LoVo (cell line): ENCODE data around the gene FNIP2.
"Not testable (repeated sequence)": the region's sequence is repeated elsewhere in the genome, so short reads cannot be mapped to it uniquely, and the experiment has no call there.

ENCODE experiments used
- DNase-seq: peaks from one replicate; pipeline ENCODE4 v3.0.0-alpha.2; 2016; ENCODE audit warnings: low spot score

Gene FNIP2

GRCh38 chr4:158793430-158793829 is 24.6 kb downstream of the FNIP2 start:
- not testable (repeated sequence) for DNase-seq

DNA sequence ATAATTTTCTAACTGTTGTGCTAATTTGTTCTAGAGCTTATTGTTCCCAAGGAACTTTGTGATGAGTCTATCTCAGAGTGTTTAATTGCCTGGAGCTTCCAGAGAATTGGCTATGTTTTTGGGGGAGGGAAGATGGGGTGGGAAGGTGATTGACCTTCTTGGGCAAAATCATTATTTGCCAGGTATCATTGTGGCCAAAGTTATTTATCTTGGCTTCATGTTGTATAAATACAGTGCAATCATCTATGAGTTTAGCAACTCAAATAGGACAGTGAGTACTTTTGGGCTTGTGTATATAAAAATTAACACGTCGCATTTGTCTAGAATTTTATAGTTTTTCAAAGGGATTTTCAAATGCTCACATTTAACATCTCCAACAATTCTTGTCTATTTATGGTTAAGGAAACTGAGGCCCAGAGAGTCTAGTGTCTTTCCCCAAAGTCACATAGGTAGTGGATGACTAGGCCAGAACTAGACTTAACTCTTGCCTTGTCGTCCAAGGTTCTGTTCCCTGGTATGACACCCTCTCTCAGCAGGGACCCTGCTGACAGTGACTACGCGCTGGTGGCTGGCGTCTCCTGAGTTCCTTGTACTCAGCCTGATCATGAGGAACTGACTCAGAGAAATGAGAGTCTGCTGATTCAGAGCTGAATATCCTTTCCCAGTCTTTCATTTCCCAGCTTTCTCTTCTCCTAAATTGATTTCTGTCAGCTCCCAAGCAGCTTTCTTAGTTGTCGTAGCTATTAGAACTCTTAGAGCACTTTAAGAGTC is 27.7 kb downstream of the FNIP2 start:
- DNase-seq: no peak

- DNase-seq: no peak
Observed at GRCh38 chr4:158798062-158798461, 29.2 kb downstream of the FNIP2 start.

- DNase-seq: no peak
Observed at GRCh38 chr4:158799013-158799770, 30.4 kb downstream of the FNIP2 start.

DNA sequence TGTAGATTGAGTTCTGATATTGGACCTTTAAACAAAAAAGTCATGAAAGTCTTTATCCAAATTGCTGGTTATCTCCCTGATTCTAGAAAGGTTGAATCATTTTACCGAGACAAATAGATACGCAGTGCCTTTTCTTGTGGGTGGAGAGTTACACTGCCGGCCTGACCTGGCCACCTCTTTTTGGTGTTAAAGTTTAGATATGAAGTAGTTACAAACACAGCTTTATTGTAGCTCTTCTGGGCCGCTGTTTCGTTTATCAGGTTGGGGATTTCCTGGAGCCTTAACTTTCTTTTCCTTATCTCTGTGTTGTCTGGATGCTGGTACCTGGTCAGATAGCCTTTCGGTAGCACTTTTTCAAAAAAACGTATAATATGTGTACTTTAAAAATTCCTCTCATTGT is 31.0 kb downstream of the FNIP2 start:
- no peak for DNase-seq

DNA sequence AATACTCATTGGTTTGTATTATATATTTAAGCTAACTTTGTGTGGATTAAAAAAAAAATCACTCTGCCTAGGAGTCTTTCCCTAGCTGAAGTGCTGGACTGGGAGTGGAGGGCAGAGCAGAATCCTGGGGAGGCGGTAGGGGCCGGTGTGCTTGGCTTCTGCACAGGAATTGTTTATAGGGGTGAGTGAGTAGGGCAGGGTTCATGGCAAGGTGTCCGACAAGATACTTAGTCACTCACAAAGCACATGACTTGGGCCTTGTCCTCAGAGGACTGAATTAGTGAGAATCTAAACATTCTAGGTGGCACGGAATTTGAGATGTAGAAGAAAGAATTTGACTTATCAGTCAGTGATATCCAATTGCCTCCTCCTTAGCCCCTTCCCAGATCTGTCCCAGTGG is 32.2 kb downstream of the FNIP2 start:
- DNase-seq: peak; percentile 58

DNA sequence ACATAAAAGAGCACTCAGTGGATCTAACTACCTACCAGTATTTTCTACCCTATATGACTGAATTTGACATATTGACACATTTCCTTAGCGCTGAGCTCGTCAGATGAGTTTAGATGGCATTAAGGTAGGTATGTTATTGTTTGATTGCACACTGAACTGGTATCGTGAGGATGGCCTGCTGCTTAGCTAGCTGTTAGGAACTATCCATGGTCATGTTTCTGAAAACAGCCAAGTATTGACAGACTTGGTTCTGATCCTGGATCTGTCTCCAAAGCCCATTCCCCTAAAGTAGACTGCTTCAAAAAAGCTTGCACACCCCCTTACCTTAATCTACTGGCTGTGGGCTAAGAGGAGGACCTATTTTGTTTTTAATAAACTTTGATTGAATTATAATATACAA is 32.9 kb downstream of the FNIP2 start:
- no peak for DNase-seq

GRCh38 chr4:158802914-158803313 is 34.1 kb downstream of the FNIP2 start:
- DNase-seq: no peak

- DNase-seq: no peak
Observed at GRCh38 chr4:158805635-158806471, 37.0 kb downstream of the FNIP2 start.

DNA sequence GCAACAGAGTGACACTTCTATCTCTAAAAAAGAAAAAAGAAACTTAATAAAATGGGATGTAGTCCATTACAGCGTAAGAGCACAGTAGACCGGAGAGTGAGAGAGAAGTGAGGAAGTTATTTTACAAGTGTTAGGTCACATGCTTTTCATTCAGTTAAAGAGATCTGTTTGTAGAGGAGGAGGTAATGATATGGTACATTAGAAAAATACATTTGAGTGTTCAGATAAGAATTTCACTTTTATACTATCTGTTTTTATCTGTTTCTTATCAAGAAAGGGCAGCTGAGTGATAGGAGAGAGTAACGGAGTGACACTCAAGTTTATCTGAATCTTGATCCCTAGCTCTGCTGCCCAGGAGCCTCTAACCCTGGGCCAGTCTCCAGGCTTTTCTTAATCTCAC is 38.9 kb downstream of the FNIP2 start:
- DNase-seq: no peak

DNA sequence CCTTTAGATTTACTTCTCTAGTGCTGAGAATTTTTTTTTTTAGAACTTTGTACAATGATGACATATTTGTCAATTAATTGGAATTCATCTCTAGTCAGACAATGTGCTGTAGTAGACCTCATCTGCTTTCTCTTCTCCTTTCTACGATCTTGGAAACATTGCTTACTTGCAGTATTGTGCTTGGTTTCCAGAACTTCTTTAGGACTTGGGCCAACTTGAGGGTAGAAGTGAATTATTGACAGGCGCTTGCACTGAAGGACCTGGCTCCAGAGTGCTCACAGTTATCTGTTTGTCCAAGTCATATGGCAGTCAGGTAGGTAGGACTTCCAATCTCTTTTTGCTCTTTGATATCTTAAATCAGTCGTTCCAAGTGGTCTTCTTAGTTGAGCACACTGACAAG is 39.6 kb downstream of the FNIP2 start:
- DNase-seq: no peak

GRCh38 chr4:158809208-158809607 is 40.4 kb downstream of the FNIP2 start:
- DNase-seq: not testable (repeated sequence)

DNA sequence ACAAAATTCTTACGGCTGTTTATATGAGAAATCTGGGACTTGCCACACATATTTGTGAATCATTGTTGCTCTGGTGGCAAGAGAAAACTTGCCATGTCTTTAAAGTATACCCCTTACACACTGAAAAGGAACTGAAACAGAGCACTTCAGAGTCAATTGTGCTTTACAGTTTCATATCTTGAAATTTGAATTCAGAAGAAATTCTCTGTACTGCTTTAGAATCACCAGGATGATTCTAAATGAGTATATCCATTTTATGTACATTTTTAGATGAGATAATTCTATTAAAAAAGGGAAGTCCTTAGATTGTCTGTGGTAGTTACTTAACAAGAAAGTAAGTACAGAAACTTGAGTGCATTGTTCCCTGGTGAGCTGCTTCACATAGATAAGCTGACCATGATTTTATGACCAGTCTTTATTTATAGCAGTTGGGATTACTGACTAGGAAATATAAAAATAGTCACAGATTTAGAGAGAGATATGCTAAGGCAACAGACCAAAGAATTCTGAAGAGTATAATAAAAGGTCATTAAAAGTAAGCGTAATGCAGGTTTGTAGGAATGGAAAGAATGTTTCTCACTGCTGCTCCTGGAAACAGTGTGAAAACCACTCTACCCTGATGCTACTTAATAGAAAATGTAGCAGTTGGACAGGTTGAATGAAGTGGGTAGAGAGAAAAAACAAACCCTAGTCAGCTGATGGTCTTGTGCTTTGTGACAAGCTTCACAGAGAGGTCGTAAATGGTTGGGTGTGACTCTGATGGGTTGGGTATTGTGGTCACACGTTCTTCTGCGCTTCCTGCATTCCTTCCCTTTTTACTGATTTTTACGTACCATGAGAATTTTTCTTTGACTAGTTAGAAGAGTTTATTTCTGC is 41.0 kb downstream of the FNIP2 start:
- DNase-seq: peak; percentile 91

GRCh38 chr4:158810487-158811215 is 41.8 kb downstream of the FNIP2 start:
- DNase-seq: peak; percentile 90

- no peak for DNase-seq
Observed at GRCh38 chr4:158811216-158811540, 42.4 kb downstream of the FNIP2 start.

DNA sequence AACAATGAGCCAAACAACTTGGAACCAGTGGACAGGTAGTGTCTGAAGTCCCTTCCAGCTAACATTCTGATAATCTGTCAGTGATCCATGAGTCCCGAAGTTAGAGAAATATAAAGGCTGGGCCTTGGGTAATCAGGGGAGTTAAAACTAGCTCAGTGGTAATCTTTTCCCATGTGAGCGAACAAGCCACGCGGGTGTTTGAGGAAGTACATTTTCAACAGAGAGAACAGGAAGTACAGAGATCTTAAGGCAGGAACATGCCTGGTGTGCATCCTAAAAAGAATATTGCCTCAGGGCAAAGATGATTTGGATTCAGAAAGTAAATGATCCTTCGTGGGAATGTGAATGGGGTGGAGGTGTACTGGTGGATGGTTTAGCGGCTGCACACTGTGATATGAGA is 42.9 kb downstream of the FNIP2 start:
- DNase-seq: peak; percentile 25

- DNase-seq: no peak
Observed at GRCh38 chr4:158812133-158812532, 43.3 kb downstream of the FNIP2 start.

- no peak for DNase-seq
Observed at GRCh38 chr4:158812543-158812942, 43.7 kb downstream of the FNIP2 start.

DNA sequence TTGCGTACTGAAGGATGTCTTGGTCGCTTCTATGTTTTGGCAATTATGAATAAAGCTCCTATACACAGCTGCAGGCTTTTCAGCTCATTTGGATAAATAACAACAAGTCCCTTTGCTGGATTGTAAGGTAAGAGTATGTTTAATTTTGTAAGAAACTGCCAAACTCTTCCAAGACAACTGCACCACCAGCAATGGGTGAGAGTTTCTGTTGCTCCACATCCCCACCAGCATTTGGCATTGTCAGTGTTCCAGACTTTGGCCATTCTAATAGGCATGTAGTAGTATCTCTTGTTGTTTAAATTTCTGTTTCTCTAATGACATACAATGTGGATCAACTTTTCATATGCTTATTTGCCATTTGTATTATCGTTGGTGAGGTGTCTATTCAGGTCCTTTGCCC is 44.3 kb downstream of the FNIP2 start:
- no peak for DNase-seq

GRCh38 chr4:158814207-158814606 is 45.4 kb downstream of the FNIP2 start:
- DNase-seq: no peak
